ENCODE data around the gene AKAP7. TPM values are rescaled to one million over a fixed set of nuclear protein-coding genes. Genes with fewer than 3 reads are reported as not detected.

AKAP7 gene
- total and polyA plus RNA-seq, 4 donors = 4.2 to 25.0 (median 8.6) TPM

DNA sequence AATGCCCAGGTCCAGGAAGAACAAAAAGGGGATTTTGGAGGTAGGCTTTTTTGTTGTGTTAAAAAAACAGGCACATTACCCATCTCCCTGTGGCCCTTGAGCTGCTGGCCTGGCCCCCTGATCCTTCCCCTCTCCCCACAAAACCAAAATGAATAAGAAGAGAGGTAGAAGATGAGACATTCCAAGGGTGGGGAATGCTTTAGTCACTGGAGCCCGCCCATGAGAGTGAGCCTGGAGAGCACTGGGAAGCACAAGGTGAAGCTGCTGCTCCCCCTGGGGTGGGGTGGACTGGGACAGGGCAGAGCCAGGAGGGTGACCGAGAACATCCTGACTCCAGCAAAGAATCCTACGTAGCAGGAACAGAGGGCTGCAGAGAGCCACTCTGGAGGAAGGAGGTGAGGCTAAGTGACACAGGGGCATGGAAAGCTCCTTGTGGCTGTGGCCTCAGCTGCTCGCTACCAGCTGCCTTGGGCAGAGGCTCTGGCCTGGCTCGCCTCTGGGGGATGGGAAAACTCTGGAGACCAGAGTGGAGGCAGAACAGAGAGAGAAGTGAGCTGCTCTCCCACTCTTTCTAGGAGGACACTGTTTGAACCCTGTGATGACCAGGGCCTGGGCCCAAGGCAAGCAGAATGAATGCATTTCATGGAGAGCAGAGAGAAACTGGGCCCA lies 48.3 kb downstream of the AKAP7 start:
- DNase-seq (no peak), ATAC-seq (ENCODE audit: insufficient read depth, low FRiP score) (no peak)
- no peak overlapping the region for H3K27ac ChIP-seq (ENCODE audit: low read depth in 1 of 2, low read length in 1 of 2)
- H3K36me3 ChIP-seq (ENCODE audit: control insufficient read depth in 4 of 4, insufficient read depth in 4 of 4, low read length in 4 of 4) = peaks cover 3 to 13% (median 11%) of the 10 kb centered on the region in 4 donors
- H3K4me1 ChIP-seq (ENCODE audit: control insufficient read depth in 5 of 5, insufficient read depth in 5 of 5, low read length in 5 of 5) = peaks cover 0 to 3% (median 0%) of the 10 kb centered on the region in 5 donors
- no peak overlapping the region for H3K9ac ChIP-seq (ENCODE audit: insufficient read depth in 1 of 2, low read length in 2 of 2)
- no peaks in the 10 kb centered on the region for H3K27me3 ChIP-seq (ENCODE audit: control insufficient read depth in 3 of 3, insufficient read depth in 3 of 3, low read length in 2 of 3)
- H3K4me3 ChIP-seq = no peak overlapping the region
- WGBS, 2 donors = 96% methylated on average over 5 of the region's 5 CpGs
- H3K9me3 ChIP-seq (ENCODE audit: control insufficient read depth in 4 of 4, insufficient read depth in 3 of 4, low read length in 3 of 4) = no peaks in the 10 kb centered on the region
- TF ChIP-seq, protein P1, sequence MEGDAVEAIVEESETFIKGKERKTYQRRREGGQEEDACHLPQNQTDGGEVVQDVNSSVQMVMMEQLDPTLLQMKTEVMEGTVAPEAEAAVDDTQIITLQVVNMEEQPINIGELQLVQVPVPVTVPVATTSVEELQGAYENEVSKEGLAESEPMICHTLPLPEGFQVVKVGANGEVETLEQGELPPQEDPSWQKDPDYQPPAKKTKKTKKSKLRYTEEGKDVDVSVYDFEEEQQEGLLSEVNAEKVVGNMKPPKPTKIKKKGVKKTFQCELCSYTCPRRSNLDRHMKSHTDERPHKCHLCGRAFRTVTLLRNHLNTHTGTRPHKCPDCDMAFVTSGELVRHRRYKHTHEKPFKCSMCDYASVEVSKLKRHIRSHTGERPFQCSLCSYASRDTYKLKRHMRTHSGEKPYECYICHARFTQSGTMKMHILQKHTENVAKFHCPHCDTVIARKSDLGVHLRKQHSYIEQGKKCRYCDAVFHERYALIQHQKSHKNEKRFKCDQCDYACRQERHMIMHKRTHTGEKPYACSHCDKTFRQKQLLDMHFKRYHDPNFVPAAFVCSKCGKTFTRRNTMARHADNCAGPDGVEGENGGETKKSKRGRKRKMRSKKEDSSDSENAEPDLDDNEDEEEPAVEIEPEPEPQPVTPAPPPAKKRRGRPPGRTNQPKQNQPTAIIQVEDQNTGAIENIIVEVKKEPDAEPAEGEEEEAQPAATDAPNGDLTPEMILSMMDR (IDR thresholded peaks at IDR 0.05; ENCODE audit: control extremely low read depth, extremely low read depth) = no peak

DNA sequence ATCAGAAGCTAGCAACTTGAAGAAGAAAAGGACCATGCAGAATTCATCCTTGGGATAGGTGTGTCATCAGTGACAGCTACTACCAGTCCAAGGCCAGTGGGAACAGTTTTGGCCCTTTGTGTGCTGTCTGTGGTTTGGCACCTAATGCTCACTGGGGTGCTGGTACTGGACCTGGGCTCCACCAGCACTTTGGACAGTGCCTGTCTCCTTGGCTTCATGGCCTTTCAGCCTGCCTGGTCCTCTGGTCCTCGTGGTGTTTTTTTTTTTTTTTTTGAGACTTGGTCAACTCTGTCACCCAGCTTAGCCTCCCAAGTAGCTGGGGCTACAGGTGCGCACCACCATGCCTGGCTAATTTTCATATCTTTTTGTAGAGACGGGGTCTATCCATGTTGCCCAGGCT lies 56.3 kb downstream of the AKAP7 start:
- WGBS, 2 donors = 91 to 98% methylated on average over 3 of the region's 3 CpGs
- H3K27ac ChIP-seq (ENCODE audit: low read depth in 1 of 2, low read length in 1 of 2) = no peak overlapping the region
- DNase-seq (no peak), ATAC-seq (ENCODE audit: insufficient read depth, low FRiP score) (no peak)
- H3K27me3 ChIP-seq (ENCODE audit: control insufficient read depth in 3 of 3, insufficient read depth in 3 of 3, low read length in 2 of 3) = no peaks in the 10 kb centered on the region
- TF ChIP-seq, protein P1 (IDR thresholded peaks at IDR 0.05; ENCODE audit: control extremely low read depth, extremely low read depth) = no peak
- peaks cover 3 to 5% (median 4%) of the 10 kb centered on the region in 4 donors for H3K9me3 ChIP-seq (ENCODE audit: control insufficient read depth in 4 of 4, insufficient read depth in 3 of 4, low read length in 3 of 4)
- H3K36me3 ChIP-seq (ENCODE audit: control insufficient read depth in 4 of 4, insufficient read depth in 4 of 4, low read length in 4 of 4) = peaks cover 0 to 4% (median under 1%) of the 10 kb centered on the region in 4 donors
- no peaks in the 10 kb centered on the region for H3K4me1 ChIP-seq (ENCODE audit: control insufficient read depth in 5 of 5, insufficient read depth in 5 of 5, low read length in 5 of 5)
- no peak overlapping the region for H3K9ac ChIP-seq (ENCODE audit: insufficient read depth in 1 of 2, low read length in 2 of 2)
- no peak overlapping the region for H3K4me3 ChIP-seq

DNA sequence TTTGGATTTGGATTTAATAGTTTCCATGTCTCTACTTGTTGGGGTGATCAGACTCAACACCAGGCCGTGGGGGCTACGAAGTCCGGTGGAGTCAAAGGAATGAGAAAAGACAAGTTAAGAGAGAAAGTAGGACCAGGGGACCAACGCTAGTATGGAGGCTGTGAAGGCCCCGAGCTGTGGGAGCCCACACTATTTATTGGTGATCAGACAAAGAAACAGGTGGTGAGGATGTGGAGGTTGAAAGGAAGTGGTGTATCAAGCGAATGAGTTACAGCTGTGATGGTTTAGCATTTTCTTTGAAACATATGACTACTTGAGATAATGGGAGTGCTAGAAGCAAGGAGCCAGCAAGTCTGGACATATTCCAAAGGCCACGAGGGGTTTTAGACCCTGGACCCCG lies 62.4 kb downstream of the AKAP7 start:
- H3K9me3 ChIP-seq (ENCODE audit: control insufficient read depth in 4 of 4, insufficient read depth in 3 of 4, low read length in 3 of 4) = peaks cover 0 to 5% (median 0%) of the 10 kb centered on the region in 4 donors
- no peak overlapping the region for H3K4me3 ChIP-seq
- no peak for DNase-seq
- H3K4me1 ChIP-seq (ENCODE audit: control insufficient read depth in 5 of 5, insufficient read depth in 5 of 5, low read length in 5 of 5) = no peaks in the 10 kb centered on the region
- no peak for ATAC-seq (ENCODE audit: insufficient read depth, low FRiP score)
- TF ChIP-seq, protein P1 (IDR thresholded peaks at IDR 0.05; ENCODE audit: control extremely low read depth, extremely low read depth) = no peak
- H3K27ac ChIP-seq (ENCODE audit: low read depth in 1 of 2, low read length in 1 of 2) = no peak overlapping the region
- H3K9ac ChIP-seq (ENCODE audit: insufficient read depth in 1 of 2, low read length in 2 of 2) = no peak overlapping the region
- no peaks in the 10 kb centered on the region for H3K27me3 ChIP-seq (ENCODE audit: control insufficient read depth in 3 of 3, insufficient read depth in 3 of 3, low read length in 2 of 3)
- 59 to 70% methylated on average over 8 of the region's 8 CpGs for WGBS, 2 donors
- peaks cover 0 to 2% (median under 1%) of the 10 kb centered on the region in 4 donors for H3K36me3 ChIP-seq (ENCODE audit: control insufficient read depth in 4 of 4, insufficient read depth in 4 of 4, low read length in 4 of 4)

Data from lung (tissue), 12 donors.